GM21381 (cell line): ENCODE results near the gene ZNF529.

ENCODE experiments used
- ATAC-seq: cut with Tn5 transposase; IDR thresholded peaks from one replicate; pipeline ENCODE4 v1.9.1; 2021; ENCODE audit warnings: mild to moderate bottlenecking, moderate library complexity; ENCODE audit not compliant: unreplicated experiment

Gene ZNF529

DNA sequence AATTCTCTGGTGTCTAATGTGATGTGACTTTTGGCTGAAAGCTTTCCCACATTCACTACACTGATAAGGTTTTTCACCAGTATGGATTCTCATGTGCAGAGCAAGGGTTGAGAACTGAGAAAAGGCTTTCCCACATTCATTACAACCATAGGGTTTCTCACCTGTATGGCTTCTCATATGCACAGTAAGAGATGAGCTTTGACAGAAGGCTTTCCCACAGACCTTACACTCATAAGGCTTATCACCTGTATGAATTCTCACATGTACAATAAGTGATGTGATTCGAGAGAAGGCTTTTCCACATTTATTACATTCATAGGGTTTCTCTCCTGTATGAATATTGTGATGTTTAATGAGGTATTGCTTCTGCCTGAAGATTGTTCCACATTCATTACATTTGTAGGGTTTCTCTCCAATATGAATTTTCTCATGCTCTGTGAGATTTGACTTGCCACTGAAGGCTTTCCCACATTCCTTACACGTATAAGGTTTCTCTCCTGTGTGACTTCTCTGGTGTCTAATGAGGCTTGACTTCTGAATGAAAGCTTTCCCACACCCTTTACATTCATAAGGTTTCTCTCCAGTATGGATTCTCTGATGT is 59.0 kb downstream of the ZNF529 start:
- ATAC-seq, result no peak

GRCh38 chr19:36508325-36508724 is 64.8 kb downstream of the ZNF529 start:
- ATAC-seq, result no peak

DNA sequence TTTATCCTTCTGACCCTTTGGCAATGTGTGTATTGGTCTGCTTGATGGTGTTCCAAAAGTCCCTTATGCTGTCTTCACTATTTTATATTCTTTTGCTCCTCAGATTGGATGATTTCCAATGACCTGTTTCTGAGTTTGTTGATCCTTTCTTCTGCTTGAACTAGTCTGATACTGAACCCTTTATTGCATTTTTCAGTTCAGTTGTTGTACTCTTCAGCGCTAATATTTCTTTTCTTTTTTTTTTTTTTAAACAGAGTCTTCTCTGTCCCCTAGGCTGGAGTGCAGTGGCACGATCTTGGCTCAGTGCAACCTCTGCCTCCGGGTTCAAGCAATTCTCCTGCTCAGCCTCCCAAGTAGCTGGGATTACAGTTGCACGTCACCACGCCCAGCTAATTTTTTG is 71.1 kb downstream of the ZNF529 start:
- no peak for ATAC-seq

GRCh38 chr19:36497001-36497400 is 76.1 kb downstream of the ZNF529 start:
- no peak for ATAC-seq
